ENCODE measurements around the gene OR2T8. TPM values are rescaled to one million over a fixed set of nuclear protein-coding genes. Genes with fewer than 3 reads are reported as not detected.

The OR2T8 gene
- total RNA-seq, 2 donors from 2014 or later: not detected

- no peaks in the 10 kb centered on the region for H3K36me3 Mint-ChIP-seq (ENCODE audit: low read depth)
- DNase-seq: no peak
- H3K4me3 Mint-ChIP-seq: no peak overlapping the region
- no peaks in the 10 kb centered on the region for H3K36me3 ChIP-seq (ENCODE audit: control insufficient read depth, insufficient read depth, low read length)
- no peaks in the 10 kb centered on the region for H3K4me1 ChIP-seq (ENCODE audit: control insufficient read depth, insufficient read depth, low read length)
- H3K4me1 Mint-ChIP-seq: no peaks in the 10 kb centered on the region
- WGBS, 2 experiments (ENCODE audit: insufficient coverage in 1 of 2, insufficient read length in 1 of 2): 67 to 70% methylated on average over 1 to 3 of the region's 3 CpGs
- no peak overlapping the region for H3K4me3 ChIP-seq (ENCODE audit: low read length)
- H3K27ac ChIP-seq (ENCODE audit: low read depth, low read length): no peak overlapping the region
- H3K27me3 ChIP-seq (ENCODE audit: control insufficient read depth, insufficient read depth, low read length, poor library complexity, severe bottlenecking): no peaks in the 10 kb centered on the region
- no peak overlapping the region for H3K27ac Mint-ChIP-seq
- peaks cover 88% of the 10 kb centered on the region for H3K9me3 ChIP-seq (ENCODE audit: control insufficient read depth, low read length)
- H3K27me3 Mint-ChIP-seq (ENCODE audit: insufficient read depth): no peaks in the 10 kb centered on the region
- H3K9me3 Mint-ChIP-seq: peaks cover 26% of the 10 kb centered on the region
- no peak for TF ChIP-seq CTCF (conservative IDR thresholded peaks at IDR 0.05)
- H3K9ac ChIP-seq (ENCODE audit: extremely low read depth, low read length, poor library complexity, severe bottlenecking): no peak overlapping the region
These were observed 3.9 kb downstream of the OR2T8 start for GRCh38 chr1:247923941-247924340.

GRCh38 chr1:247924868-247925267, 4.8 kb downstream of the OR2T8 start, which contains the start of gene OR2AJ1:
OR2AJ1 (plus strand) TSS chr1:247924889; CDS start chr1:247933769, 8,880 bp downstream.
- no peaks in the 10 kb centered on the region for H3K4me1 ChIP-seq (ENCODE audit: control insufficient read depth, insufficient read depth, low read length)
- H3K9me3 Mint-ChIP-seq: peaks cover 29% of the 10 kb centered on the region
- H3K9me3 ChIP-seq (ENCODE audit: control insufficient read depth, low read length): peaks cover 85% of the 10 kb centered on the region
- no peak within 1 kb of the TSS for H3K27ac ChIP-seq (ENCODE audit: low read depth, low read length)
- no peak for TF ChIP-seq CTCF (conservative IDR thresholded peaks at IDR 0.05)
- H3K27ac Mint-ChIP-seq: no peak within 1 kb of the TSS
- no peaks in the 10 kb centered on the region for H3K27me3 ChIP-seq (ENCODE audit: control insufficient read depth, insufficient read depth, low read length, poor library complexity, severe bottlenecking)
- no peaks in the 10 kb centered on the region for H3K27me3 Mint-ChIP-seq (ENCODE audit: insufficient read depth)
- H3K9ac ChIP-seq (ENCODE audit: extremely low read depth, low read length, poor library complexity, severe bottlenecking): no peak within 1 kb of the TSS
- no peak within 1 kb of the TSS for H3K4me3 ChIP-seq (ENCODE audit: low read length)
- WGBS, 2 experiments (ENCODE audit: insufficient coverage in 1 of 2, insufficient read length in 1 of 2): 75 to 86% methylated on average over 6 to 9 of the region's 9 CpGs
- no peak within 1 kb of the TSS for H3K4me3 Mint-ChIP-seq
- no peak for DNase-seq
- H3K36me3 Mint-ChIP-seq (ENCODE audit: low read depth): no peaks in the 10 kb centered on the region
- H3K36me3 ChIP-seq (ENCODE audit: control insufficient read depth, insufficient read depth, low read length): no peaks in the 10 kb centered on the region
- H3K4me1 Mint-ChIP-seq: no peaks in the 10 kb centered on the region

- Mint-ChIP-seq H3K9me3 (peaks cover 38% of the 10 kb centered on the region), H3K36me3 (ENCODE audit: low read depth) (no peaks in the 10 kb centered on the region), H3K27me3 (ENCODE audit: insufficient read depth) (peaks cover 2% of the 10 kb centered on the region), H3K27ac (no peak overlapping the region), H3K4me1 (no peaks in the 10 kb centered on the region), H3K4me3 (no peak overlapping the region)
- H3K27me3 ChIP-seq (ENCODE audit: control insufficient read depth, insufficient read depth, low read length, poor library complexity, severe bottlenecking): no peaks in the 10 kb centered on the region
- no peak overlapping the region for H3K4me3 ChIP-seq (ENCODE audit: low read length)
- TF ChIP-seq CTCF (conservative IDR thresholded peaks at IDR 0.05): no peak
- peaks cover 69% of the 10 kb centered on the region for H3K9me3 ChIP-seq (ENCODE audit: control insufficient read depth, low read length)
- DNase-seq: no peak
- no peaks in the 10 kb centered on the region for H3K4me1 ChIP-seq (ENCODE audit: control insufficient read depth, insufficient read depth, low read length)
- H3K36me3 ChIP-seq (ENCODE audit: control insufficient read depth, insufficient read depth, low read length): no peaks in the 10 kb centered on the region
- WGBS, 2 experiments (ENCODE audit: insufficient coverage in 1 of 2, insufficient read length in 1 of 2): 89 to 96% methylated on average over 8 of the region's 8 CpGs
- H3K9ac ChIP-seq (ENCODE audit: extremely low read depth, low read length, poor library complexity, severe bottlenecking): no peak overlapping the region
- H3K27ac ChIP-seq (ENCODE audit: low read depth, low read length): no peak overlapping the region
These were observed 13.9 kb downstream of the OR2T8 start for GRCh38 chr1:247933989-247934388.
